ENCODE results near the gene OR9I1. TPM values are rescaled to one million over a fixed set of nuclear protein-coding genes. Genes with fewer than 3 reads are reported as not detected.

Gene OR9I1, protein sequence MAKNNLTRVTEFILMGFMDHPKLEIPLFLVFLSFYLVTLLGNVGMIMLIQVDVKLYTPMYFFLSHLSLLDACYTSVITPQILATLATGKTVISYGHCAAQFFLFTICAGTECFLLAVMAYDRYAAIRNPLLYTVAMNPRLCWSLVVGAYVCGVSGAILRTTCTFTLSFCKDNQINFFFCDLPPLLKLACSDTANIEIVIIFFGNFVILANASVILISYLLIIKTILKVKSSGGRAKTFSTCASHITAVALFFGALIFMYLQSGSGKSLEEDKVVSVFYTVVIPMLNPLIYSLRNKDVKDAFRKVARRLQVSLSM
- total RNA-seq: not detected

DNA sequence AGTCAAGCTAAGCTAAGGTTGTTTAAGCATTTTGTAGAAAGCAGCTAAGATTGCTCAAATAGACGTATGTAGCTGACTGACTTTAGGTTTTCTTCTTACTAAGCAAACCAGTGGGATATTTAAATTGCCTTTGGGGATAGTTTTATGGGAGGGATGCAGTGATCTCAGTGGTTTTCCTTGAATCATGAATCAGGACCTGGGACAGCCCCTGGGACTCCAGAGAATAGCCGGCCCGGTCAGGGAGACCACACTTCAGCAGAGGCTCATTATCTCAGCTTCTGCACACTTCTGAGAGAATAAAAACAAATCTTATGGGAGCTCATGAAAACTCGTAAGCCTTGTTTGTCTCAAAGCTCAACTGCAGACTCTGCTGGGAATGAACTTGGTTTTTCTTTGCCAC is at the start of gene OR9I1:
OR9I1 (minus strand) TSS at position 62 of the 400 bp plus-strand sequence. CDS start 6,086 bp downstream, outside the sequence.
- Histone ChIP-seq H3K9me3 (ENCODE audit: low read depth, low read length) (no peaks in the 10 kb centered on the region), H3K4me3 (ENCODE audit: low read length) (no peak within 1 kb of the TSS), H3K4me1 (ENCODE audit: insufficient read depth, low read length) (no peaks in the 10 kb centered on the region), H3K27me3 (ENCODE audit: insufficient read depth, low read length) (no peaks in the 10 kb centered on the region)

- Histone ChIP-seq H3K27me3 (ENCODE audit: insufficient read depth, low read length) (no peaks in the 10 kb centered on the region), H3K9me3 (ENCODE audit: low read depth, low read length) (no peaks in the 10 kb centered on the region), H3K4me1 (ENCODE audit: insufficient read depth, low read length) (no peaks in the 10 kb centered on the region), H3K4me3 (ENCODE audit: low read length) (no peak overlapping the region)
These were observed 40.3 kb upstream of the OR9I1 start for GRCh38 chr11:58165504-58166106.

DNA sequence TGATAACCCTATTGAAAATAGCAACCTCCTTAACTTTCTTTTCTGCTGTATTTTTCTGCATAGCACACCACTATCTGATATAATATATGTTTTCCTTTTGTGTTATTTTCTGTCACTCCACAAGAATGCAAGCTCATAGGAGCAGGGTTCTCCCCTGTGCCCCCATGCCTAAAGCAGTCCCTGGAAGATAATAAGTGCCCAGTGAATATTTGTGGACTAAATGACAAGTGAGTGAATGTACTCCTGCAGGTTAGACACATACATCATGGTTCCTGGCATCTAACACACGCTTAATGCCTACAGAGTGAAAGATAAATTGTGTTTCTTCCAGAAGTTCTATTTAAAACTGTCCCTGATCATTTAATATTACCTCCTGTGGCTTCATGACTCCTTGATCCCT is 39.7 kb upstream of the OR9I1 start:
- Histone ChIP-seq H3K4me1 (ENCODE audit: insufficient read depth, low read length) (no peaks in the 10 kb centered on the region), H3K9me3 (ENCODE audit: low read depth, low read length) (no peaks in the 10 kb centered on the region), H3K4me3 (ENCODE audit: low read length) (no peak overlapping the region), H3K27me3 (ENCODE audit: insufficient read depth, low read length) (no peaks in the 10 kb centered on the region)

DNA sequence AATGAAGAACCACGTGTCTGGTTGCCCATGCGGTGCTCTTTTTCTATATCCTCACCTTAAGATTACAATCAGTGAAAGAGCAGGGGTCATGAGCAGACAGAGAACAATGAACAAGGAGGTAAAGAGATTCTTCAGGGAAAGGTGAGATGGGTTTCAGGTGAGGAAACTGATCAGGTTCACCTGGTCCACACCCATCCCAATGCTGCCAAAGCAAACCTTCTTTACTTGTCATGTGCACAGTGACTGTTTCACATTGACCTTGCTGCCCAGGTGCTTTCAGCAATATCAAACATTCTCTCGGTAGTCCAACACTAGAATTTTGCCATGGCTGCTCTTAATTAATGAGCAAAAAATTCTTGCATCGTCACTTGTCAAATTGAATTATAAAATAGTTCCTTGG is 39.1 kb upstream of the OR9I1 start:
- H3K27me3 ChIP-seq (ENCODE audit: insufficient read depth, low read length): no peaks in the 10 kb centered on the region
- no peaks in the 10 kb centered on the region for H3K4me1 ChIP-seq (ENCODE audit: insufficient read depth, low read length)
- H3K9me3 ChIP-seq (ENCODE audit: low read depth, low read length): no peaks in the 10 kb centered on the region
- no peak overlapping the region for H3K4me3 ChIP-seq (ENCODE audit: low read length)

GRCh38 chr11:58152781-58153180 is 27.5 kb upstream of the OR9I1 start:
- H3K27me3 ChIP-seq (ENCODE audit: insufficient read depth, low read length): no peaks in the 10 kb centered on the region

DNA sequence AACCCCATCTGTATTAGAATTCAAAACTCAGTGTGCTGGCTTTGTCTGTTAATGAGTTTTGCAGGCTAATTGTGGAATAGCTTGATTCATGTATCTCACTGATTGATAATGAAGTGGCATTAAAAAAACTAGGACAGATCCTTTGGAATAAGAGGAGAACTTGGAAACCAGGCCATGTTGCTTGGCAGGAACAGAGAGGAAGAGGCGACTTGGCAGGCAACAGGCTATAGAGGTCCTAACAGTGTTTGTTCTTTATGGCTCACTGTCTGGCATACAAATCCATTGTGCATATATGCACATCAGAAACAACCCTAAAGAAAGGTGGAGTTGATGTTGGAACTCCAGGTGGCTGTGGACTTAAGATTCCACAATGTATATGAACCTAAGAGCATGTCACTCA is 17.4 kb upstream of the OR9I1 start:
- no peaks in the 10 kb centered on the region for H3K27me3 ChIP-seq (ENCODE audit: insufficient read depth, low read length)
- H3K4me1 ChIP-seq (ENCODE audit: insufficient read depth, low read length): no peaks in the 10 kb centered on the region
- no peaks in the 10 kb centered on the region for H3K9me3 ChIP-seq (ENCODE audit: low read depth, low read length)
- no peak overlapping the region for H3K4me3 ChIP-seq (ENCODE audit: low read length)

More at GRCh38 chr11:58152781-58153180, 27.5 kb upstream of the OR9I1 start:
- H3K9me3 ChIP-seq (ENCODE audit: low read depth, low read length): no peaks in the 10 kb centered on the region
- H3K4me1 ChIP-seq (ENCODE audit: insufficient read depth, low read length): no peaks in the 10 kb centered on the region
- no peak overlapping the region for H3K4me3 ChIP-seq (ENCODE audit: low read length)

- Histone ChIP-seq H3K4me3 (ENCODE audit: low read length) (no peak overlapping the region), H3K4me1 (ENCODE audit: insufficient read depth, low read length) (no peaks in the 10 kb centered on the region), H3K27me3 (ENCODE audit: insufficient read depth, low read length) (no peaks in the 10 kb centered on the region), H3K9me3 (ENCODE audit: low read depth, low read length) (no peaks in the 10 kb centered on the region)
These were observed 9.8 kb upstream of the OR9I1 start for GRCh38 chr11:58135171-58135570.

DNA sequence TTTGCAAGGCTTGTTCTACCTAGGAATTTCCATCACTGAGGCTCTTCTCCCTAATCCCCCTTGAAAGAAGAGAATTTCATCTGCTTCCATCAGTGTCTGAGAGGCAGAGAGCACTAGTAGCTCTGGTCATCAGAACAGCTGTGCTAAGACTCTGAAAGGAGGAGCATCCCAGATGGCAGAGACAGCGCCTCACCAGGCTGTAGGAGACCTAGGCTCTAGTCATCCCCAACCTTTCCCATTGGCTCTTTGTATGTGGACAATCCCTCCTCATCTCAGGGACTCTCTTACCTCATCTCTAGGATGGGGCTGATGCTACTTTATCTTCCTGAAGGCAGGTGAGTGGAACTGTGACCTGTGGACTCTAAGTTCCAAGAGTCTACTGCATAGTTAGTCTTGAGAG is 8.8 kb upstream of the OR9I1 start:
- H3K4me1 ChIP-seq (ENCODE audit: insufficient read depth, low read length): no peaks in the 10 kb centered on the region
- H3K27me3 ChIP-seq (ENCODE audit: insufficient read depth, low read length): no peaks in the 10 kb centered on the region
- no peaks in the 10 kb centered on the region for H3K9me3 ChIP-seq (ENCODE audit: low read depth, low read length)
- H3K4me3 ChIP-seq (ENCODE audit: low read length): no peak overlapping the region

- no peaks in the 10 kb centered on the region for H3K9me3 ChIP-seq (ENCODE audit: low read depth, low read length)
- no peak overlapping the region for H3K4me3 ChIP-seq (ENCODE audit: low read length)
- no peaks in the 10 kb centered on the region for H3K27me3 ChIP-seq (ENCODE audit: insufficient read depth, low read length)
- no peaks in the 10 kb centered on the region for H3K4me1 ChIP-seq (ENCODE audit: insufficient read depth, low read length)
These were observed 8.2 kb upstream of the OR9I1 start for GRCh38 chr11:58133309-58134076.

DNA sequence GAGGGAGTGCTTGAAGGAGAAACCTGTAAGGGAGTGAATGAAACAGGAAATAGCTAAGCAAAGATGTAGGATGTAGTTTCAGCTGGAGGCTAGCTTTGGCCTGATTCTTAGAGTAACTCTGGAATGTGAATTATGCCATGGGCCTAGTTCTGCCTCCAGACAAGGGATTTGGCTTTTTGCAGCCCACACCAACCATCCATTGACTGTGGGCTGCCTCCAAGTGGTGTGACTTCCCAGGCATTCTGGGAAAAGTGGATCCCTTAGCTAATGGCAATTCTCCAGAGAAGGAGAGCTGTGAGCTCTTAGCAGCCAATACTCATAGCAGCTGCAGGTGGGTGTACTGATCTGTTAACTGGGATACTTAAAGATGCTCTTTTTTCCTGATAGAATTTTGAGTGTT is 2.0 kb upstream of the OR9I1 start:
- H3K27me3 ChIP-seq (ENCODE audit: insufficient read depth, low read length): no peaks in the 10 kb centered on the region
- no peak overlapping the region for H3K4me3 ChIP-seq (ENCODE audit: low read length)
- H3K9me3 ChIP-seq (ENCODE audit: low read depth, low read length): no peaks in the 10 kb centered on the region
- H3K4me1 ChIP-seq (ENCODE audit: insufficient read depth, low read length): no peaks in the 10 kb centered on the region

GRCh38 chr11:58121096-58121495 is 4.2 kb downstream of the OR9I1 start:
- no peaks in the 10 kb centered on the region for H3K4me1 ChIP-seq (ENCODE audit: insufficient read depth, low read length)
- no peaks in the 10 kb centered on the region for H3K9me3 ChIP-seq (ENCODE audit: low read depth, low read length)

DNA sequence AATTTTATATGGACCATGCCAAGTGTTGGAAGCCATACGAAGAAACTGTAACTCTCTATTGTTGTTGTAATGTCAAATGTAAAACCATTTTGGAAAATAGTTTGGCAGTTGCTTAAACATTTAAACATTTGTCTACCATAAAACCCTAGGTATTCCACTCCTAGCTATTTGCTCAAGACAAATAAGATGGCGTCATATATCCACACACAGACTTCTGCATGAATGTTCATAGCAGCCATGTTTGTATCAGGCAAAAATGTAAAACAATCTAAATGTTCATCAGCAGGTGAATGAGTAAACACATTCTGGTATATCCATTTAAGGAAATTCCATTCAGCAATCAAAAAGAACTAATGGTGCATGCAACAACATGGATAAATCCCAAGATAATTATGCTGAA is 27.9 kb downstream of the OR9I1 start:
- Histone ChIP-seq H3K9me3 (ENCODE audit: low read depth, low read length) (peaks cover 11% of the 10 kb centered on the region), H3K27me3 (ENCODE audit: insufficient read depth, low read length) (no peaks in the 10 kb centered on the region), H3K4me1 (ENCODE audit: insufficient read depth, low read length) (no peaks in the 10 kb centered on the region), H3K4me3 (ENCODE audit: low read length) (no peak overlapping the region)

More at GRCh38 chr11:58121096-58121495, 4.2 kb downstream of the OR9I1 start:
- Histone ChIP-seq H3K27me3 (ENCODE audit: insufficient read depth, low read length) (no peaks in the 10 kb centered on the region), H3K4me3 (ENCODE audit: low read length) (no peak overlapping the region)

DNA sequence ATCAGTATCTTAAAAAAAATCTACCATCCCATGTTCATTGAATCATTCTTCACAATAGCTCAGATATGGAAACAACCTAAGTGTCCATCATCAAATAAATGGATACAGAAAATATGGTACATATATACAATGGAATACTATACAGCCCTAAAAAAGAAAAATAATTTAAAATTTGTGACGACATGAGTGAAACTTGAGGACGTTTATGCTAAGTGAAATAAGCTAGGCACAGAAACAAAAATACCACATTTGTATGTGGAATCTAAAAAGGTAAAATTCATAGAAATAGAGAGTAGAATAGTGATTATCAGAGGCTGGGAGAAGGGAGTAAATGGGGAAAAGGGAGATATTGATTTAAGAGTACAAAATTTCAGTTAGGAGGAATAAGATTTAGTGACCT is 38.8 kb downstream of the OR9I1 start:
- Histone ChIP-seq H3K27me3 (ENCODE audit: insufficient read depth, low read length) (no peaks in the 10 kb centered on the region), H3K4me1 (ENCODE audit: insufficient read depth, low read length) (no peaks in the 10 kb centered on the region), H3K4me3 (ENCODE audit: low read length) (no peak overlapping the region), H3K9me3 (ENCODE audit: low read depth, low read length) (peaks cover 4% of the 10 kb centered on the region)

DNA sequence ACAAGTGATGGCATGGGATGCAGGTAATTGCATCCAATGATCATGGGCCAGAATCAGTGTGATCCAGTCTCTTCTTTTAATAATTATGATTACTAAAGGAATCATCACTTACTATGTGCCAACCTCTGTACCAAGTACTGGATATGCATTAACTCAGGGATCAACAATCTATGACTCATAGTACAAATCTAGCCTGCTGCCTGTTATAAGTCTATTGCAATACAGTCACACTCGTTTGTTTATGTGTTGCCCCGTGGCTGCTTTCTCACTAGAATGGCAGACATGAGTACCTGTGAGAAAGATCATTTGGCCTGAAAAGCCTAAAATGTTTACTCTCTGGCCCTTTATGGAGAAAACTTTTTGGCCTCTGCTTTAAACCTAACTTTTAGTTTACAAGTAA is 49.5 kb downstream of the OR9I1 start:
- Histone ChIP-seq H3K4me3 (ENCODE audit: low read length) (no peak overlapping the region), H3K9me3 (ENCODE audit: low read depth, low read length) (no peaks in the 10 kb centered on the region), H3K27me3 (ENCODE audit: insufficient read depth, low read length) (no peaks in the 10 kb centered on the region), H3K4me1 (ENCODE audit: insufficient read depth, low read length) (no peaks in the 10 kb centered on the region)

GRCh38 chr11:58070585-58070984 is 54.7 kb downstream of the OR9I1 start:
- Histone ChIP-seq H3K9me3 (ENCODE audit: low read depth, low read length) (no peaks in the 10 kb centered on the region), H3K4me3 (ENCODE audit: low read length) (no peak overlapping the region), H3K4me1 (ENCODE audit: insufficient read depth, low read length) (no peaks in the 10 kb centered on the region), H3K27me3 (ENCODE audit: insufficient read depth, low read length) (no peaks in the 10 kb centered on the region)
